ENCODE results near the gene GCDH. TPM values are rescaled to one million over a fixed set of nuclear protein-coding genes. Genes with fewer than 3 reads are reported as not detected.

GCDH gene
- total RNA-seq, 1 experiment from 2014 or later: 53.2 TPM

DNA sequence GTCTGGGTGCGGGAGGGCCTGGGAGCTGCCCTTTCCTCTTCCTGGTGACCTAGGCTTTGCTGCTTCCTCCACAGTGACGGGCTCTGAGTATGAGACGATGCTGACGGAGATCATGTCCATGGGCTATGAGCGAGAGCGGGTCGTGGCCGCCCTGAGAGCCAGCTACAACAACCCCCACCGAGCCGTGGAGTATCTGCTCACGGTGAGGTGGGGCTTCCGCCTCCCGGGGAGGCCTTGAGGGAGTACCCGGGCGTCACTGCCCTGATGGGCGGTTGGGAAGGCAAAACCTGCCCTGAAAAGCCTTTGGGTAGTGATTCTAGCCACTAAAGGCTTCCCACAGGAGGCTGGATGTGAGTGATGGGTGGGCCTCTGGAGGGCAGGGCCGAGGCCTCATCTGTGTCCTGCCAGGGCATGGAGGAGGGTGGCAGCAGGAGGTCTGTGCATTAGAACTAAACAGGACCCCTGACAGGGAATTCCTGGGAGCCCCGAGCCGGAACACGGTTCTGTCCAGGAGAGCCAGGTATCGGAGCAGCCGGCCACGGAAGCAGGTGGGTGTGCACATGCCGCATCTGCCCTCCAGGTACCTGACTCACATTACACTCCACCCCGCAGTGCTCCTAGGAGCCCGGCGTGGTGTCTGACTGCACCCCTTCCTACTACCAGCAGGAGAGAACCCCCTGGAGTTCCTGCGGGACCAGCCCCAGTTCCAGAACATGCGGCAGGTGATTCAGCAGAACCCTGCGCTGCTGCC, 57.8 kb downstream of the GCDH start:
- Histone ChIP-seq H3K18ac (ENCODE audit: insufficient read length, low read depth, low read length) (no peak overlapping the region), H3T11ph (ENCODE audit: low read length) (no peak overlapping the region), H3K23ac (ENCODE audit: insufficient read length, low read depth, low read length) (no peak overlapping the region), H3K27me3 (ENCODE audit: insufficient read depth, low read length) (no peaks in the 10 kb centered on the region), H3K4ac (ENCODE audit: low read depth, low read length) (no peak overlapping the region), H4K5ac (ENCODE audit: insufficient read length, low read depth, low read length) (no peak overlapping the region), H3K9me3 (ENCODE audit: control insufficient read depth, low read depth, low read length) (no peaks in the 10 kb centered on the region), H4K20me1 (ENCODE audit: control insufficient read depth, insufficient read depth, insufficient read length) (no peaks in the 10 kb centered on the region), H2AFZ (ENCODE audit: low read length) (no peak overlapping the region), H3K79me2 (ENCODE audit: insufficient read depth, low read length) (no peaks in the 10 kb centered on the region; the same call in 1 of the 2 replicates), H2BK12ac (ENCODE audit: insufficient read length, low read depth, low read length) (no peak overlapping the region), H3K4me2 (ENCODE audit: insufficient read depth, insufficient read length, low read length) (no peak overlapping the region), H3K14ac (ENCODE audit: insufficient read depth, low read length) (no peak overlapping the region), H2BK15ac (ENCODE audit: low read depth, low read length) (no peak overlapping the region), H3K79me1 (ENCODE audit: insufficient read depth, low read depth, low read length, poor library complexity, severe bottlenecking) (no peaks in the 10 kb centered on the region), H2BK5ac (ENCODE audit: insufficient read length, low read length) (no peak overlapping the region), H3K27ac (ENCODE audit: insufficient read length, low read depth, low read length) (no peak overlapping the region), H3K56ac (ENCODE audit: insufficient read length, low read depth, low read length) (no peak overlapping the region), H3K4me1 (ENCODE audit: insufficient read depth, low read length) (no peaks in the 10 kb centered on the region), H3K23me2 (ENCODE audit: insufficient read length, low read depth, low read length, poor library complexity, severe bottlenecking) (no peaks in the 10 kb centered on the region), H3K9ac (ENCODE audit: extremely low read depth, insufficient read length, low read length) (no peak overlapping the region), H2BK20ac (ENCODE audit: low read depth, low read length, poor library complexity, severe bottlenecking) (no peak overlapping the region), H4K8ac (replicated peaks; ENCODE audit: insufficient read length, low read depth, low read length) (no peak overlapping the region), H2BK120ac (ENCODE audit: low read depth, low read length, poor library complexity, severe bottlenecking) (no peak overlapping the region), H4K91ac (ENCODE audit: insufficient read length, low read depth, low read length) (no peak overlapping the region), H2AK5ac (ENCODE audit: insufficient read length, low read length) (no peak overlapping the region)
- Mint-ChIP-seq H3K36me3 (ENCODE audit: insufficient read depth in 1 of 3, low read depth in 3 of 3) (peaks cover 41 to 79% (median 71%) of the 10 kb centered on the region in 3 experiments), H3K27ac (peak overlapping the region in 1 of 3 experiments; percentile 33; a peak in 1 of 7 replicates), H3K9me3 (0 out of 5 replicates have a peak, but pooled peaks cover 0 to 3% of the 10 kb centered on the region in 2 experiments), H3K4me3 (no peak overlapping the region), H3K27me3 (ENCODE audit: low read depth) (no peaks in the 10 kb centered on the region), H3K4me1 (peaks cover 15 to 28% of the 10 kb centered on the region in 2 experiments)
- TF ChIP-seq, protein P1, sequence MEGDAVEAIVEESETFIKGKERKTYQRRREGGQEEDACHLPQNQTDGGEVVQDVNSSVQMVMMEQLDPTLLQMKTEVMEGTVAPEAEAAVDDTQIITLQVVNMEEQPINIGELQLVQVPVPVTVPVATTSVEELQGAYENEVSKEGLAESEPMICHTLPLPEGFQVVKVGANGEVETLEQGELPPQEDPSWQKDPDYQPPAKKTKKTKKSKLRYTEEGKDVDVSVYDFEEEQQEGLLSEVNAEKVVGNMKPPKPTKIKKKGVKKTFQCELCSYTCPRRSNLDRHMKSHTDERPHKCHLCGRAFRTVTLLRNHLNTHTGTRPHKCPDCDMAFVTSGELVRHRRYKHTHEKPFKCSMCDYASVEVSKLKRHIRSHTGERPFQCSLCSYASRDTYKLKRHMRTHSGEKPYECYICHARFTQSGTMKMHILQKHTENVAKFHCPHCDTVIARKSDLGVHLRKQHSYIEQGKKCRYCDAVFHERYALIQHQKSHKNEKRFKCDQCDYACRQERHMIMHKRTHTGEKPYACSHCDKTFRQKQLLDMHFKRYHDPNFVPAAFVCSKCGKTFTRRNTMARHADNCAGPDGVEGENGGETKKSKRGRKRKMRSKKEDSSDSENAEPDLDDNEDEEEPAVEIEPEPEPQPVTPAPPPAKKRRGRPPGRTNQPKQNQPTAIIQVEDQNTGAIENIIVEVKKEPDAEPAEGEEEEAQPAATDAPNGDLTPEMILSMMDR (conservative IDR thresholded peaks at IDR 0.05): no peak
- no CpG with 5 or more reads among the region's 30 CpGs for whole genome bisulfite sequencing (ENCODE audit: extremely low coverage, insufficient read length, low lambda C conversion rate)
- no peak for DNase-seq

Small RNA genes within 50 kb of the gene (microRNA-seq; reads per million reads assigned to microRNA genes)
- gene MIR5695 (ENCODE audit: borderline microRNAs expressed) (not detected), gene MIR6515 (ENCODE audit: borderline microRNAs expressed) (0.70 reads per million), gene MIR6794 (ENCODE audit: borderline microRNAs expressed) (not detected)

Other genes with a start within 250 kb of the GCDH start
- 89.2 and 93.5 TPM in 2 replicates for gene MAN2B1, start 224.4 kb upstream of the GCDH start, total RNA-seq (2021)
- gene WDR83, start 224.4 kb upstream of the GCDH start, total RNA-seq (2021): 19.2 and 21.0 TPM in 2 replicates
- 82.9 and 94.9 TPM in 2 replicates for gene DHPS, start 209.3 kb upstream of the GCDH start, total RNA-seq (2021)
- gene GNG14, start 203.2 kb upstream of the GCDH start, total RNA-seq (2021): not detected in 2 replicates
- 10.8 and 11.7 TPM in 2 replicates for gene FBXW9, start 194.5 kb upstream of the GCDH start, total RNA-seq (2021)
- 149 and 159 TPM in 2 replicates for gene TNPO2, start 167.2 kb upstream of the GCDH start, total RNA-seq (2021)
- 154 and 161 TPM in 2 replicates for gene TRIR, start 156.5 kb upstream of the GCDH start, total RNA-seq (2021)
- 81.3 and 81.6 TPM in 2 replicates for gene GET3, start 153.7 kb upstream of the GCDH start, total RNA-seq (2021)
- gene BEST2, start 139.4 kb upstream of the GCDH start, total RNA-seq (2021): 1.6 and 2.0 TPM in 2 replicates
- 56.8 and 64.7 TPM in 2 replicates for gene HOOK2, start 115.6 kb upstream of the GCDH start, total RNA-seq (2021)
- gene JUNB, start 99.7 kb upstream of the GCDH start, total RNA-seq (2021): 15.9 and 18.0 TPM in 2 replicates
- gene PRDX2, start 89.4 kb upstream of the GCDH start, total RNA-seq (2021): 468 and 485 TPM in 2 replicates
- gene THSD8, start 89.1 kb upstream of the GCDH start, total RNA-seq (2021): 45.8 and 48.1 TPM in 2 replicates
- 79.5 and 86.0 TPM in 2 replicates for gene RNASEH2A, start 84.6 kb upstream of the GCDH start, total RNA-seq (2021)
- 5.6 and 6.4 TPM in 2 replicates for gene RTBDN, start 56.6 kb upstream of the GCDH start, total RNA-seq (2021)
- gene MAST1, start 52.6 kb upstream of the GCDH start, total RNA-seq (2021): 11.8 and 15.1 TPM in 2 replicates
- 23.8 and 26.0 TPM in 2 replicates for gene DNASE2, start 9.7 kb upstream of the GCDH start, total RNA-seq (2021)
- gene KLF1, start 4.0 kb upstream of the GCDH start, total RNA-seq (2021): 0.37 and 0.53 TPM in 2 replicates
- 1.4 and 1.9 TPM in 2 replicates for gene SYCE2, start 28.1 kb downstream of the GCDH start, total RNA-seq (2021)
- gene FARSA, start 42.6 kb downstream of the GCDH start, total RNA-seq (2021): 108 and 110 TPM in 2 replicates
- 887 and 938 TPM in 2 replicates for gene CALR, start 47.4 kb downstream of the GCDH start, total RNA-seq (2021)
- 62.2 and 67.0 TPM in 2 replicates for gene RAD23A, start 54.7 kb downstream of the GCDH start, total RNA-seq (2021)
- gene GADD45GIP1, start 66.1 kb downstream of the GCDH start, total RNA-seq (2021): 44.5 and 45.6 TPM in 2 replicates
- gene DAND5, start 78.4 kb downstream of the GCDH start, total RNA-seq (2021): 0.11 and 0.13 TPM in 2 replicates
- 0.20 and 0.31 TPM in 2 replicates for gene NFIX, start 104.3 kb downstream of the GCDH start, total RNA-seq (2021)
- 0.63 and 0.86 TPM in 2 replicates for gene LYL1, start 211.7 kb downstream of the GCDH start, total RNA-seq (2021)
- gene TRMT1, start 225.6 kb downstream of the GCDH start, total RNA-seq (2021): 92.8 and 95.7 TPM in 2 replicates
- gene NACC1, start 227.1 kb downstream of the GCDH start, total RNA-seq (2021): 198 and 210 TPM in 2 replicates

Measured in H9 (cell line).